Left ventricle myocardium inferior (tissue), 1 donor: ENCODE data around the gene SLC25A14. TPM values are rescaled to one million over a fixed set of nuclear protein-coding genes. Genes with fewer than 3 reads are reported as not detected.

Source experiments
- DNase-seq: peaks from one replicate; pipeline ENCODE4 v3.0.0-alpha.2; 2020
- H3K27ac ChIP-seq: fragments of 200-600 bp; replicated peaks from 2 replicates; pipeline ENCODE4 v1.8.0; 2021
- H3K27me3 ChIP-seq: fragments of 200-600 bp; 2 replicates; pipeline ENCODE4 v1.8.0; 2021; ENCODE audit warnings: low read depth
- H3K36me3 ChIP-seq: fragments of 200-600 bp; 2 replicates; pipeline ENCODE4 v1.8.0; 2021
- H3K4me1 ChIP-seq: fragments of 200-600 bp; 2 replicates; pipeline ENCODE4 v1.8.0; 2021
- H3K4me3 ChIP-seq: fragments of 200-600 bp; 2 replicates; pipeline ENCODE4 v1.8.0; 2021; ENCODE audit warnings: mild to moderate bottlenecking, moderate library complexity
- H3K9me3 ChIP-seq: fragments of 200-600 bp; replicated peaks from 2 replicates; pipeline ENCODE4 v1.8.0; 2021
- intact Hi-C: fragments of 100-400 bp; cut with micrococcal nuclease; formaldehyde crosslinking; loops from one replicate; pipeline ENCODE4 v1.11.0; 2022
- long read RNA-seq: library from polyadenylated mRNA; unstranded; transcript quantifications from one replicate; pipeline ENCODE4 v2.0.0, GENCODE V29; 2021
- total RNA-seq: library from RNA; stranded (reverse); fragmentation: NEBNext Ultra II Directional; extraction: Animal tissue kit (Norgen Biotek cat#: 25700); gene quantifications from one replicate; pipeline ENCODE4 v1.2.1, GENCODE V29; 2021
- TF ChIP-seq, protein P1 (sequence below): fragments of 200-600 bp; IDR thresholded peaks from 2 replicates; pipeline ENCODE4 v1.8.0; 2021; ENCODE audit warnings: antibody characterized with exemption, mild to moderate bottlenecking, borderline replicate concordance
- donor health status: DM: no; HTN: yes; CAD: no; lungs with severe emphysema.

SLC25A14 gene, protein sequence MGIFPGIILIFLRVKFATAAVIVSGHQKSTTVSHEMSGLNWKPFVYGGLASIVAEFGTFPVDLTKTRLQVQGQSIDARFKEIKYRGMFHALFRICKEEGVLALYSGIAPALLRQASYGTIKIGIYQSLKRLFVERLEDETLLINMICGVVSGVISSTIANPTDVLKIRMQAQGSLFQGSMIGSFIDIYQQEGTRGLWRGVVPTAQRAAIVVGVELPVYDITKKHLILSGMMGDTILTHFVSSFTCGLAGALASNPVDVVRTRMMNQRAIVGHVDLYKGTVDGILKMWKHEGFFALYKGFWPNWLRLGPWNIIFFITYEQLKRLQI
- total RNA-seq, result 6.7 TPM
- long read RNA-seq, partial matches to known transcripts, result 1 of 4 reads
- long read RNA-seq, other reads (novel, unspliced or antisense), result 0 of 4 reads

DNA sequence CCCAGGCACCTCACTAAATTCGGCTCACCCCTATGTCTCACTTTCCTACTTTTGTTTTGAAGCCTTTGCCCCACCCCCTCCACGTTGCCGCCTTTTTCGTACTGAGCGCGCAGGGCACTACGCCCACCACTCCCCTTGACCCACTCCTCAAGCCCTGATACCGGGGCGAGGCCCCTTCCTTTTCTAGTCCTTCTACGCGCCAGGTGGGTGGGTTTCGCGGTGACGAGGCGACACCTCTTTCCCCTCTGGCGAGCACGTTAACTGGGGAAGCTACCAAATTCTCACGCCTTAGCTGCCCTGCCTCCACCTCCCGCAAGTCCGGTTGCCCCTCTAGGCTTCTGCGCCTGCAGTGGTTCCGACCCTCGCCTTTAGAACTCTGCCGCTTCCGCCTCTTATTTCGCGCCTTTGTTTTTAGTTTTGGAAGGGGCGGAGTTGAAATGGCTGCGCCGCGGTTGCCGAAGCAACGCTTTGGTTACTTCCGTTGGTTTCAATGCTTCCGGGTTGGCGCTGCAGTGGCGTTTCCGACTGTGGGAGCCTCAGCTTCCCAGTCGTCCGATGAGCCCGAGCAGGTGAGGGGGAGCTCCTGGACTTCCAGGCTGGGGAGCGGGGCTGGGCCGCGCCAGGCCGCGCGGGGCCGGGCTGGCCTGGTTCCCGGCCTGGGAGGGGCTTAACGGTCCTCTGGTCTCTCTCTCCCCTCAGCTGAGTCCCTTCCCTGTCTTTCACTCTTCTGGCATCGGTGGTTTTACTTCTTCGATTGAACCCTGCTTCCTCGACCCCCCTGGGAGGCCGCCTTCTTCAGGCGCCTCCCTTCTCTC is at the start of gene SLC25A14:
Gene SLC25A14 (plus strand): TSS at position 512 of the 815 bp plus-strand sequence. CDS start 360 bp downstream, outside the sequence.
- DNase-seq, result peak; percentile 65
- TF ChIP-seq, protein P1, sequence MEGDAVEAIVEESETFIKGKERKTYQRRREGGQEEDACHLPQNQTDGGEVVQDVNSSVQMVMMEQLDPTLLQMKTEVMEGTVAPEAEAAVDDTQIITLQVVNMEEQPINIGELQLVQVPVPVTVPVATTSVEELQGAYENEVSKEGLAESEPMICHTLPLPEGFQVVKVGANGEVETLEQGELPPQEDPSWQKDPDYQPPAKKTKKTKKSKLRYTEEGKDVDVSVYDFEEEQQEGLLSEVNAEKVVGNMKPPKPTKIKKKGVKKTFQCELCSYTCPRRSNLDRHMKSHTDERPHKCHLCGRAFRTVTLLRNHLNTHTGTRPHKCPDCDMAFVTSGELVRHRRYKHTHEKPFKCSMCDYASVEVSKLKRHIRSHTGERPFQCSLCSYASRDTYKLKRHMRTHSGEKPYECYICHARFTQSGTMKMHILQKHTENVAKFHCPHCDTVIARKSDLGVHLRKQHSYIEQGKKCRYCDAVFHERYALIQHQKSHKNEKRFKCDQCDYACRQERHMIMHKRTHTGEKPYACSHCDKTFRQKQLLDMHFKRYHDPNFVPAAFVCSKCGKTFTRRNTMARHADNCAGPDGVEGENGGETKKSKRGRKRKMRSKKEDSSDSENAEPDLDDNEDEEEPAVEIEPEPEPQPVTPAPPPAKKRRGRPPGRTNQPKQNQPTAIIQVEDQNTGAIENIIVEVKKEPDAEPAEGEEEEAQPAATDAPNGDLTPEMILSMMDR, result no peak
- Histone ChIP-seq H3K4me3 (peak within 1 kb of the TSS; percentile 81), H3K4me1 (peaks cover 17% of the 10 kb centered on the region), H3K9me3 (no peaks in the 10 kb centered on the region), H3K36me3 (no peaks in the 10 kb centered on the region), H3K27me3 (no peaks in the 10 kb centered on the region), H3K27ac (peak within 1 kb of the TSS; percentile 65)
- intact Hi-C loops, result no loop called here

DNA sequence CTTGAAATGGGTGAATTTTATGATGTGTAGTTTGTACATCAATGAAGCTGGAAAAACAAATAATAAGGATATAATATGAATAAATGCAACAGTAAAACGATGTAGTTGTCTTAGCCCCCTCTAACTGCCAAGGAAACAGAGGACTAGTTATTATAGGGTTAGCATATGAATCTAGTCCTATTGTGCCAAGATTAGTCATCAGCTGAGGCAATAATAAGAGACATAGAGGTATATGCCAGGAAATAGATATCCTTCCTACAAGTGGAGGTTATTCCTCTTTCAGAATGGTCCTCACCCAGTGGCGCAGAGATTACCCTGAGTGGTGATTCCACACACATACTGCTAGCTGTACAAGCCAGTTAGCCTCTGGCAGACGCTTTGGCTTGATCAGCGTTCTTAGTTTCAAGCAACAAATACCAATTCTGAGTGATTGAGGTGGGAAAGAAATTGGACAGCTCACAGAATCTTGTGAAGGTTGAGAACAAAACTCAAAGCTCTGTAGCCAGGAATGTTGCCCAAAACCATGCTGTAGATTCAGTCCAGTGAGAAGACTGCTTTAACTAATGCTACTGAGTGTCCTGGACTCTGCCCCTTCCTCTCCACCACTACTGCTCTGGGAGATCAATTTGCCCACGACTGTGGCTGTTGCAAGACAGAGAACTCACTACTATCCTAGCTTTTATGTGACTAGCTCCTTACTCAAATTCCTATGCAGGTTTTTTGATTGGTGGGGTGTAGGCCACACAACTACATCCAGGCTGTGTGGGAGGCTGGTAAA is 44.0 kb upstream of the SLC25A14 start:
- Histone ChIP-seq H3K4me1 (no peaks in the 10 kb centered on the region), H3K9me3 (no peaks in the 10 kb centered on the region), H3K27me3 (no peaks in the 10 kb centered on the region), H3K36me3 (no peaks in the 10 kb centered on the region), H3K4me3 (no peak overlapping the region), H3K27ac (no peak overlapping the region)
- intact Hi-C loops, result no loop called here
- TF ChIP-seq, protein P1, result no peak
- DNase-seq, result no peak

DNA sequence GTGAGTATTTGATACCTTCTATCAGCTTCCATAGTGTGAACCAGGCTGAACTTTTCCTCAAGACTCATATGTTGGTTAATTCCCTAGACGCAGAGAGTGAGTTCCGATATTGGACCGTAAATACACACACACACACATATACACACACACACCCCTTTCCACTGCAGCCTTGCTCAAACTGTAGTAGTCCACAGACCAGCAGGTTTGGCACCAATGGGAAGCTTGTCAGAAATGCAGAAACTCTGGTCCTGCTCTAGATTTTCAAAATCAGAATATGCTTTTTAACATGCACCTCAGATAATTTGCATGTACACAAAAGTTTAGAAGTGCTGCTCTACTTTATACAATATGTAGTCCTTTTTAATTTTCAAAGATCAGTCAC is 43.4 kb upstream of the SLC25A14 start:
- H3K4me1 ChIP-seq, result no peaks in the 10 kb centered on the region
- no peak overlapping the region for H3K27ac ChIP-seq
- no peak for DNase-seq
- H3K4me3 ChIP-seq, result no peak overlapping the region
- TF ChIP-seq, protein P1, result no peak
- no peaks in the 10 kb centered on the region for H3K36me3 ChIP-seq
- H3K27me3 ChIP-seq, result no peaks in the 10 kb centered on the region
- no peaks in the 10 kb centered on the region for H3K9me3 ChIP-seq
- intact Hi-C loops, result no loop called here

DNA sequence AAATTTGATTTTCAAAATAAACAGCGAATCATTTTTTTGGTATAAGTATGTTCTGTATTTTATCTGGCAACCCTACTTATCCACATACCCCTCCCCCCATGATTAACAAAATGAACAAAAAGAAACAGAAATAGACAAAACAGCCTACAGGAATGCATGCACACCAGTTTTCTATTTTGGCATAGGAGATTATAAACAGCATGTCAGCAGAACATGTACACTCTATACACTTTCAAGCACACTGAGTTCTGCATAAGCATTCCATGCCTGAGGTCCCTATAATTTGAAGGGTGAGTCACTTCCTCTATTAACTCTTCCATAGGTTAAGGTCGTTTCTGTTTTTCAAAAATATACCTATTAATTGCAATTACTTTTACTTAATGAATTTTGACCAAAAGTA is 43.0 kb upstream of the SLC25A14 start:
- TF ChIP-seq, protein P1, result no peak
- Histone ChIP-seq H3K27ac (no peak overlapping the region), H3K4me3 (no peak overlapping the region), H3K4me1 (no peaks in the 10 kb centered on the region), H3K27me3 (no peaks in the 10 kb centered on the region), H3K9me3 (no peaks in the 10 kb centered on the region), H3K36me3 (no peaks in the 10 kb centered on the region)
- intact Hi-C loops, result no loop called here
- DNase-seq, result no peak
